Loucy (cell line): ENCODE results near the gene GNPDA2.

ENCODE experiments used
- H2AFZ ChIP-seq: fragments of 200-600 bp; sonication (generic); 2 replicates; pipeline ENCODE4 v1.6.0; 2016; ENCODE audit warnings: antibody characterized with exemption, mild to moderate bottlenecking, low read length, moderate library complexity
- H3F3A ChIP-seq: fragments of 200-600 bp; 2 replicates; pipeline ENCODE4 v1.6.0; 2016; ENCODE audit warnings: antibody characterized with exemption, low read depth, mild to moderate bottlenecking
- H3K27me3 ChIP-seq: fragments of 200-600 bp; sonication (generic); 2 replicates; pipeline ENCODE4 v1.6.1; 2014; ENCODE audit warnings: low read length, mild to moderate bottlenecking; ENCODE audit not compliant: insufficient read depth, poor library complexity, severe bottlenecking
- H3K36me3 ChIP-seq: fragments of 200-600 bp; sonication (generic); 2 replicates; pipeline ENCODE4 v1.6.1; 2016; ENCODE audit warnings: low read length; ENCODE audit not compliant: insufficient read depth
- H3K4me1 ChIP-seq: fragments of 200-600 bp; sonication (generic); 2 replicates; pipeline ENCODE4 v1.5.1; 2014; ENCODE audit warnings: low read length, mild to moderate bottlenecking; ENCODE audit not compliant: insufficient read depth, poor library complexity, severe bottlenecking
- H3K4me2 ChIP-seq: fragments of 200-600 bp; sonication (generic); 2 replicates; pipeline ENCODE4 v1.6.0; 2014; ENCODE audit warnings: antibody characterized with exemption, low read length, low read depth, mild to moderate bottlenecking; ENCODE audit not compliant: poor library complexity, severe bottlenecking
- H3K4me3 ChIP-seq: fragments of 200-600 bp; sonication (generic); 2 replicates; pipeline ENCODE4 v1.5.1; 2014; ENCODE audit warnings: low read length, mild to moderate bottlenecking, mixed read lengths; ENCODE audit not compliant: poor library complexity, severe bottlenecking
- H3K79me2 ChIP-seq: fragments of 200-600 bp; sonication (generic); 2 replicates; pipeline ENCODE4 v1.6.1; 2014; ENCODE audit warnings: low read length; ENCODE audit not compliant: insufficient read depth
- H3K9ac ChIP-seq: fragments of 200-600 bp; sonication (generic); 2 replicates; pipeline ENCODE4 v1.6.0; 2014; ENCODE audit warnings: mild to moderate bottlenecking, low read depth, low read length, moderate library complexity; ENCODE audit not compliant: poor library complexity, severe bottlenecking
- H3K9me2 ChIP-seq: fragments of 200-600 bp; sonication (generic); replicated peaks from 2 replicates; pipeline ENCODE4 v1.6.1; 2016; ENCODE audit warnings: low read depth, low read length, mixed read lengths
- H3K9me3 ChIP-seq: fragments of 200-600 bp; sonication (generic); 2 replicates; pipeline ENCODE4 v1.6.1; 2014; ENCODE audit warnings: mild to moderate bottlenecking, antibody characterized with exemption, low read length, low read depth; ENCODE audit not compliant: insufficient read depth
- H4K20me1 ChIP-seq: fragments of 200-600 bp; sonication (generic); 2 replicates; pipeline ENCODE4 v1.6.0; 2014; ENCODE audit warnings: antibody characterized with exemption, low read length, mild to moderate bottlenecking; ENCODE audit not compliant: insufficient read depth, poor library complexity, severe bottlenecking
- EZH2phosphoT487 ChIP-seq: fragments of 200-600 bp; IDR thresholded peaks from 2 replicates; pipeline ENCODE4 v1.6.1; 2018; ENCODE audit warnings: antibody characterized with exemption, mild to moderate bottlenecking, moderate library complexity, borderline replicate concordance
- TF ChIP-seq, protein P1 (sequence below): fragments of 200-600 bp; sonication (generic); conservative IDR thresholded peaks from 2 replicates; pipeline ENCODE4 v1.5.1; 2014; ENCODE audit warnings: mild to moderate bottlenecking, antibody characterized with exemption, low read length

The GNPDA2 gene

DNA sequence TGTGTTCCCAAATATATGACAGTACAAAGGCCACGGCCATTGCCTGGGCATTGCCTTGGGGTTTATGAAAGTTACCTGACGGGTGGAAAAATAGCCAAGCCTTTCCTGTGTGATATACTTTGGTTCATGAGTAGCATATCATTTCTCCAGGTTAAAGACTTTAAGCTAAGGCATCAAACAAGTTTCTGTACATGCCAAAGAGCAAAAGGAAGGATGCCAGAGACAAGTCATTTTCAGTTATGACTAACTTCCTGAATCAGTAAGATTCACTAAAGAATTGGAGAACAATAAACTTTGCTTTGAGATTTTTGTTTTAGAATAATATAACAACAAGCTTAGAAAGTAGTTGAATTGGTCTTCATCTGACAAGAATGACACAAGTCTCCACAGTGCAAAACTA lies 57.8 kb downstream of the GNPDA2 start:
- Histone ChIP-seq H3K36me3 (no peaks in the 10 kb centered on the region), H3K9me3 (no peaks in the 10 kb centered on the region), H3F3A (no peaks in the 10 kb centered on the region), H4K20me1 (no peaks in the 10 kb centered on the region), H3K4me1 (no peaks in the 10 kb centered on the region), H2AFZ (no peak overlapping the region), H3K27me3 (no peaks in the 10 kb centered on the region), H3K9me2 (no peaks in the 10 kb centered on the region), H3K79me2 (no peaks in the 10 kb centered on the region), H3K4me2 (no peak overlapping the region), H3K9ac (no peak overlapping the region), H3K4me3 (no peak overlapping the region)
- TF ChIP-seq, protein P1, sequence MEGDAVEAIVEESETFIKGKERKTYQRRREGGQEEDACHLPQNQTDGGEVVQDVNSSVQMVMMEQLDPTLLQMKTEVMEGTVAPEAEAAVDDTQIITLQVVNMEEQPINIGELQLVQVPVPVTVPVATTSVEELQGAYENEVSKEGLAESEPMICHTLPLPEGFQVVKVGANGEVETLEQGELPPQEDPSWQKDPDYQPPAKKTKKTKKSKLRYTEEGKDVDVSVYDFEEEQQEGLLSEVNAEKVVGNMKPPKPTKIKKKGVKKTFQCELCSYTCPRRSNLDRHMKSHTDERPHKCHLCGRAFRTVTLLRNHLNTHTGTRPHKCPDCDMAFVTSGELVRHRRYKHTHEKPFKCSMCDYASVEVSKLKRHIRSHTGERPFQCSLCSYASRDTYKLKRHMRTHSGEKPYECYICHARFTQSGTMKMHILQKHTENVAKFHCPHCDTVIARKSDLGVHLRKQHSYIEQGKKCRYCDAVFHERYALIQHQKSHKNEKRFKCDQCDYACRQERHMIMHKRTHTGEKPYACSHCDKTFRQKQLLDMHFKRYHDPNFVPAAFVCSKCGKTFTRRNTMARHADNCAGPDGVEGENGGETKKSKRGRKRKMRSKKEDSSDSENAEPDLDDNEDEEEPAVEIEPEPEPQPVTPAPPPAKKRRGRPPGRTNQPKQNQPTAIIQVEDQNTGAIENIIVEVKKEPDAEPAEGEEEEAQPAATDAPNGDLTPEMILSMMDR = no peak
- no peak for TF ChIP-seq EZH2phosphoT487

DNA sequence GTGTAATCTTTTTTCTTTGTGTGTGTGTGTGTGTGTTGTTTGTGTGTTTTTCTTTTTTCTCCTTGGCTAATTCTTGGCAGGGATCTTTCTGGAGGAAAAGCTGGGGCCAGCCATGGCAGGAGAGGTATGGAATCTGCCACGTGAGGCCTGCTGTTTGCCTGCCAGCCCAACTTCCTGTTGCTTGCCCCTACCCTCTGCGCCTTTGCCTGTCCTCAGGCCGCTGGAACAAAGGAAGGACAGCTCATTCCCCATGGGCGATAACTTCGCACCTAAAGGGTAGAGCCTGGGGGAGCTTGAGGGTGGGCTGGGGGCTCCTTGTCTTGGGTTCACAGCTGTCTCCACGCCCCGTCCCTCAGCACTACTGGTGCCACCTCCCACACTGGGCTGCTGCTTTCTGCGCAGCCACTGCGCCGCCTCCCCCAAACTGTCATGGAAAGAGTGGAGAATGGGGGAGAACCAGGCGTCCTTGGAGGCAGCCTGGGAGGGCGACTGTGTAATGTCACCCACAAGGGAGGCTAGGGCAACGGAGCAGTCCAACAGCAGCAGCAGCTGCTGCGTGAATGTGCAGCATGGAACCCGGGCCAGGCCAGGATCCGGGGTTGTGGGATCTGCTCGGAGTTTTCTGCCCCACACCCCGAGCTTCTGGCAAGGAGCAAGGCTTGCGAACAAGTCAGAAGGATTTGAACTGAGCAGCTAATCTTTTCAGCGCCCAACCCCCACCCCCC lies 62.7 kb downstream of the GNPDA2 start:
- Histone ChIP-seq H3F3A (no peaks in the 10 kb centered on the region), H2AFZ (no peak overlapping the region), H3K27me3 (no peaks in the 10 kb centered on the region), H3K4me2 (no peak overlapping the region), H3K9me3 (no peaks in the 10 kb centered on the region), H3K9me2 (no peaks in the 10 kb centered on the region), H3K9ac (no peak overlapping the region), H3K4me1 (no peaks in the 10 kb centered on the region), H3K79me2 (no peaks in the 10 kb centered on the region), H3K36me3 (no peaks in the 10 kb centered on the region), H4K20me1 (no peaks in the 10 kb centered on the region), H3K4me3 (no peak overlapping the region)
- TF ChIP-seq, protein P1 = no peak
- no peak for TF ChIP-seq EZH2phosphoT487

DNA sequence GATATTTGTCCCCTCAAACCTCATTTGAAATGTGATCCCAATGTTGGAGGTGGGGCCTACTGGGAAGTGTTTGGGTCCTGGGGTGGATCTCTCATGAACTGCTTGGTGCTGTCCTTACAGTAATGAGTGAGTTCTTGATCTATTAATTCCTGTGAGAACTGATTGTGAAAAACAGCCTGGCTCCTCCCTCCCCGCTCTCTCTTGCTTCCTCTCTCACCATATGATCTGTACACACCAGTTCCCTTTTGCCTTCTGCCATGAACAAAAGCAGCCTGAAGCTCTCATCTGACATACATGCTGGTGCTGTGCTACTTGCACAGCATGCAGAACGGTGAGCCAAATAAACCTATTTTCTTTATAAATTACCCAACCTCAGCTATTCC lies 63.7 kb downstream of the GNPDA2 start:
- no peak overlapping the region for H3K4me2 ChIP-seq
- H2AFZ ChIP-seq = no peak overlapping the region
- H3K79me2 ChIP-seq = no peaks in the 10 kb centered on the region
- H3F3A ChIP-seq = no peaks in the 10 kb centered on the region
- TF ChIP-seq, protein P1 = no peak
- TF ChIP-seq EZH2phosphoT487 = no peak
- H3K4me1 ChIP-seq = no peaks in the 10 kb centered on the region
- no peak overlapping the region for H3K9ac ChIP-seq
- H3K9me3 ChIP-seq = no peaks in the 10 kb centered on the region
- no peaks in the 10 kb centered on the region for H3K36me3 ChIP-seq
- H3K9me2 ChIP-seq = no peaks in the 10 kb centered on the region
- no peaks in the 10 kb centered on the region for H3K27me3 ChIP-seq
- no peak overlapping the region for H3K4me3 ChIP-seq
- no peaks in the 10 kb centered on the region for H4K20me1 ChIP-seq
